Type B pancreatic cell (in vitro differentiated cells): ENCODE results near the gene PHF13. TPM values are rescaled to one million over a fixed set of nuclear protein-coding genes. Genes with fewer than 3 reads are reported as not detected.
A peak's percentile ranks its signal among the peaks of the same experiment; 100 is the strongest.

Source experiments
- DNase-seq: peaks from one replicate; pipeline ENCODE4 v3.0.0; 2021; ENCODE audit warnings: mixed read lengths; ENCODE audit not compliant: unreplicated experiment; ENCODE audit errors: extremely low spot score
- H3K27ac Mint-ChIP-seq: 2 replicates; pipeline ENCODE4 v1.8.0; 2021; ENCODE audit warnings: mild to moderate bottlenecking, mixed read lengths
- H3K27me3 Mint-ChIP-seq: 2 replicates; pipeline ENCODE4 v1.8.0; 2021; ENCODE audit warnings: mixed read lengths
- H3K36me3 Mint-ChIP-seq: 2 replicates; pipeline ENCODE4 v1.8.0; 2021; ENCODE audit warnings: mixed read lengths
- H3K4me1 Mint-ChIP-seq: one replicate; pipeline ENCODE4 v1.8.0; 2021; ENCODE audit warnings: mixed read lengths; ENCODE audit not compliant: unreplicated experiment
- H3K4me3 Mint-ChIP-seq: 2 replicates; pipeline ENCODE4 v1.8.0; 2021; ENCODE audit warnings: mild to moderate bottlenecking, mixed read lengths
- H3K9me3 Mint-ChIP-seq: 2 replicates; pipeline ENCODE4 v1.8.0; 2021; ENCODE audit warnings: mixed read lengths
- CTCF ChIP-seq: fragments of 200-600 bp; sonication (generic); conservative IDR thresholded peaks from 2 replicates; pipeline ENCODE4 v1.5.0; 2021; ENCODE audit warnings: antibody characterized with exemption, mild to moderate bottlenecking
- total RNA-seq: library from RNA; stranded (reverse); gene quantifications from 2 replicates; pipeline ENCODE4 v1.2.1, GENCODE V29; 2021; ENCODE audit warnings: low replicate concordance

Gene PHF13
- total RNA-seq, 1 donor from 2014 or later, result 21.2 TPM

- Mint-ChIP-seq H3K27ac (peak overlapping the region; percentile 97), H3K4me3 (peak overlapping the region; percentile 97), H3K27me3 (no peaks in the 10 kb centered on the region), H3K4me1 (peaks cover 27% of the 10 kb centered on the region), H3K9me3 (no peaks in the 10 kb centered on the region), H3K36me3 (no peaks in the 10 kb centered on the region)
- no peak for TF ChIP-seq CTCF
- no peak for DNase-seq
These were observed 33.4 kb upstream of the PHF13 start for GRCh38 chr1:6580119-6580592.

- Mint-ChIP-seq H3K9me3 (no peaks in the 10 kb centered on the region), H3K4me3 (peak overlapping the region; percentile 97), H3K4me1 (peaks cover 27% of the 10 kb centered on the region), H3K27me3 (no peaks in the 10 kb centered on the region), H3K27ac (peak overlapping the region; percentile 97), H3K36me3 (no peaks in the 10 kb centered on the region)
- DNase-seq, result no peak
- peak; percentile 27 for TF ChIP-seq CTCF
These were observed 32.7 kb upstream of the PHF13 start for GRCh38 chr1:6580593-6581409.

- Mint-ChIP-seq H3K9me3 (no peaks in the 10 kb centered on the region), H3K27ac (peak overlapping the region; percentile 85), H3K27me3 (no peaks in the 10 kb centered on the region), H3K4me1 (peaks cover 27% of the 10 kb centered on the region), H3K36me3 (no peaks in the 10 kb centered on the region), H3K4me3 (peak overlapping the region; percentile 80)
- DNase-seq, result no peak
- TF ChIP-seq CTCF, result no peak
These were observed 31.8 kb upstream of the PHF13 start for GRCh38 chr1:6581561-6582305.

- no peak for TF ChIP-seq CTCF
- Mint-ChIP-seq H3K27ac (peak overlapping the region; percentile 85), H3K4me3 (peak overlapping the region; percentile 80), H3K36me3 (no peaks in the 10 kb centered on the region), H3K4me1 (peaks cover 27% of the 10 kb centered on the region), H3K27me3 (no peaks in the 10 kb centered on the region), H3K9me3 (no peaks in the 10 kb centered on the region)
- DNase-seq, result no peak
These were observed 31.2 kb upstream of the PHF13 start for GRCh38 chr1:6582370-6582769.

GRCh38 chr1:6584126-6585080, 29.1 kb upstream of the PHF13 start:
- no peaks in the 10 kb centered on the region for H3K36me3 Mint-ChIP-seq
- no peaks in the 10 kb centered on the region for H3K9me3 Mint-ChIP-seq
- peaks cover 20% of the 10 kb centered on the region for H3K4me1 Mint-ChIP-seq
- peak; percentile 58 for TF ChIP-seq CTCF
- DNase-seq, result no peak
- peak overlapping the region; percentile 58 for H3K27ac Mint-ChIP-seq
- no peaks in the 10 kb centered on the region for H3K27me3 Mint-ChIP-seq
- H3K4me3 Mint-ChIP-seq, result no peak overlapping the region
